SK-N-MC (cell line): ENCODE data around the gene SEMA4F.

ENCODE experiments used
- EZH2 ChIP-seq: fragments of 200-600 bp; sonication (generic); IDR thresholded peaks from one replicate; pipeline ENCODE4 v1.6.1; 2017; ENCODE audit warnings: antibody characterized with exemption
- FOXP2 ChIP-seq: optimal IDR thresholded peaks from 2 replicates; pipeline ENCODE3; 2011; ENCODE audit warnings: mild to moderate bottlenecking, moderate library complexity; ENCODE audit not compliant: insufficient read depth; ENCODE audit errors: extremely low read length, control extremely low read depth
- POLR2AphosphoS5 ChIP-seq: IDR thresholded peaks from 2 replicates; pipeline ENCODE4 v1.6.1; 2012; ENCODE audit warnings: mild to moderate bottlenecking, low read depth, low read length, borderline replicate concordance

DNA sequence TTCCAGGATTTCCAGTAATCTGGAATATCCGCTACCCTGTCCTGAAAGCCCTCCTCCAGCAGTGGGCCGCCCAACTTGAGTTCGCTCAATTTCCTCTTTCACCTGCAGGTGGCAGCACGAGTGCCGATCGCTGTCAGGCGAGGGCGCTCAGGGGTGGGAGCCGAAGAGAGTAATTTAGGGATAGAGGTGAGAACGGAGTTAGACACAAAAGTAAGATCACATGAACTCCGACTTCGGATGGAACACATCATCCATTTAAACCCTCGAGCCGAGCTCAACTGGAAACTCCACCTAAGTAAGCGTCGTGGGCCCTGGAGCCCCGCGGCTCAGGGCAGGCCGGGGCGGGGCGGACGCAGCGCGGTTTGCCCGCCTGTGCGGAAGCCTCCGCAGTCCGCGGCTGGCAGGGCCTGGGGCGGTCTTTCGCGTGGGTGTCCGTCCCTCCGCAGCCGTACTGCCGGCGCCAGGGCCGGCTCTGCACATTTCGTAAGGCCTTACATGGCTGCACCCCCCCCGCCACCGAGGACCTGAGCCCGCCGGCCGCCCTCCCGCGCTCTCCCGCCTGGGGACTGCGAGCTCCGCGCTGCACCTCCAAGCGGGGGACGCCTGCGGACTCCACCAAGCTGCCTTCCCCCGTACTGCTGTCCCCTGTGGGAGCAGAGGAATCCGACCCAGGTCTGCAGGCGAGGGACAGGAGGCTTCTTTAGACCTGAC lies 61.2 kb downstream of the SEMA4F start:
- TF ChIP-seq POLR2AphosphoS5 = no peak
- TF ChIP-seq EZH2 = no peak
- no peak for TF ChIP-seq FOXP2
